ENCODE results near the gene RERE. TPM values are rescaled to one million over a fixed set of nuclear protein-coding genes. Genes with fewer than 3 reads are reported as not detected.
A peak's percentile ranks its signal among the peaks of the same experiment; 100 is the strongest.

Gene RERE
- total RNA-seq, 1 experiment from 2014 or later, result 161 TPM

GRCh38 chr1:8349473-8349865 lies 468.0 kb downstream of the RERE start (continued):
- TF ChIP-seq ARID4B (CRISPR knock-in tag; IDR thresholded peaks at IDR 0.05; ENCODE audit: borderline replicate concordance) (no peak), ZNF317 (CRISPR knock-in tag; IDR thresholded peaks at IDR 0.05; ENCODE audit: borderline replicate concordance, low read depth) (no peak), KAT7 (CRISPR knock-in tag; IDR thresholded peaks at IDR 0.05; ENCODE audit: borderline replicate concordance) (no peak), ZNF219 (CRISPR knock-in tag; IDR thresholded peaks at IDR 0.05; ENCODE audit: borderline replicate concordance) (no peak)
- TF ChIP-seq, protein P1, sequence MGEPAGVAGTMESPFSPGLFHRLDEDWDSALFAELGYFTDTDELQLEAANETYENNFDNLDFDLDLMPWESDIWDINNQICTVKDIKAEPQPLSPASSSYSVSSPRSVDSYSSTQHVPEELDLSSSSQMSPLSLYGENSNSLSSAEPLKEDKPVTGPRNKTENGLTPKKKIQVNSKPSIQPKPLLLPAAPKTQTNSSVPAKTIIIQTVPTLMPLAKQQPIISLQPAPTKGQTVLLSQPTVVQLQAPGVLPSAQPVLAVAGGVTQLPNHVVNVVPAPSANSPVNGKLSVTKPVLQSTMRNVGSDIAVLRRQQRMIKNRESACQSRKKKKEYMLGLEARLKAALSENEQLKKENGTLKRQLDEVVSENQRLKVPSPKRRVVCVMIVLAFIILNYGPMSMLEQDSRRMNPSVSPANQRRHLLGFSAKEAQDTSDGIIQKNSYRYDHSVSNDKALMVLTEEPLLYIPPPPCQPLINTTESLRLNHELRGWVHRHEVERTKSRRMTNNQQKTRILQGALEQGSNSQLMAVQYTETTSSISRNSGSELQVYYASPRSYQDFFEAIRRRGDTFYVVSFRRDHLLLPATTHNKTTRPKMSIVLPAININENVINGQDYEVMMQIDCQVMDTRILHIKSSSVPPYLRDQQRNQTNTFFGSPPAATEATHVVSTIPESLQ (CRISPR knock-in tag; IDR thresholded peaks at IDR 0.05), result no peak
- TF ChIP-seq, protein P2, sequence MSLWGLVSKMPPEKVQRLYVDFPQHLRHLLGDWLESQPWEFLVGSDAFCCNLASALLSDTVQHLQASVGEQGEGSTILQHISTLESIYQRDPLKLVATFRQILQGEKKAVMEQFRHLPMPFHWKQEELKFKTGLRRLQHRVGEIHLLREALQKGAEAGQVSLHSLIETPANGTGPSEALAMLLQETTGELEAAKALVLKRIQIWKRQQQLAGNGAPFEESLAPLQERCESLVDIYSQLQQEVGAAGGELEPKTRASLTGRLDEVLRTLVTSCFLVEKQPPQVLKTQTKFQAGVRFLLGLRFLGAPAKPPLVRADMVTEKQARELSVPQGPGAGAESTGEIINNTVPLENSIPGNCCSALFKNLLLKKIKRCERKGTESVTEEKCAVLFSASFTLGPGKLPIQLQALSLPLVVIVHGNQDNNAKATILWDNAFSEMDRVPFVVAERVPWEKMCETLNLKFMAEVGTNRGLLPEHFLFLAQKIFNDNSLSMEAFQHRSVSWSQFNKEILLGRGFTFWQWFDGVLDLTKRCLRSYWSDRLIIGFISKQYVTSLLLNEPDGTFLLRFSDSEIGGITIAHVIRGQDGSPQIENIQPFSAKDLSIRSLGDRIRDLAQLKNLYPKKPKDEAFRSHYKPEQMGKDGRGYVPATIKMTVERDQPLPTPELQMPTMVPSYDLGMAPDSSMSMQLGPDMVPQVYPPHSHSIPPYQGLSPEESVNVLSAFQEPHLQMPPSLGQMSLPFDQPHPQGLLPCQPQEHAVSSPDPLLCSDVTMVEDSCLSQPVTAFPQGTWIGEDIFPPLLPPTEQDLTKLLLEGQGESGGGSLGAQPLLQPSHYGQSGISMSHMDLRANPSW (CRISPR knock-in tag; conservative IDR thresholded peaks at IDR 0.05; ENCODE audit: low read depth), result no peak

DNA sequence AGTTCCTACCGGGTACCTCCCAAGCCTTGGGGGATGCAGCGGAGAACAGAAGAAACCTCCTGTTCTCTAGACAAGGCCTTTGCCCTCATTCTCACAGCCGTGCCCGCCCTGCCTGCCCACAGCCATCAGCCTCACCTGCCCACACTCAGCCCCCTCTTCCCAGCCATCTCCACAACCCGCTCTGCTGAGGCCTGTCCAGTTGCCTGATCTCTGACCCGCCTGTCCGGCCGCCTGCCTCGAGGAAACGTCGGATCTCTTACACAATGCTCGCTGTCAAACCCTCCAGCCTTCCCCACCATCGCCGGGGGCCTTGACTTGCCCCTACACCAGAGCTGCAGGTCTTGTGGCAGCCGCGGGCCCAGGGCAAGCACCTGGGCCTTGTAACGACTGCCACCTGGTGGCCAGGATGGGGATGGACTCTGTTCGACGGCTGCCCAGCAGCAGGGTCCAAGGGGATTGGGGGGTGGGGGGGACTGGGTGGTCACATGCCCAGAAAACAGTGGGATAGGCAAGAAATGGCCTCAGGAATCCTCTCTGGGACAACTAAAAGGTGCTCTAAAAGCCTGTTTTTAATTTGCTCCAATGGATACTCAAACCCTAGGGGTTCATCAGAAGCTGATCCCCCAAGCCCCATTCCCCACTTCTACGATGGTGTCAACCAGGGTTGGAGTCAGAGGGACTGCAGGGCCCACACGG lies 468.5 kb downstream of the RERE start:
- H3K27me3 Mint-ChIP-seq (ENCODE audit: low read depth), result no peaks in the 10 kb centered on the region
- ATAC-seq (peak; percentile 73), DNase-seq (ENCODE audit: low spot score) (peak; percentile 86)
- CTCF ChIA-PET, result interaction anchor here (0.5 to 7.6 kb wide), 30 partner anchors 10 to 1405 kb away, joined by 3 to 97 read pairs (median 4); partner anchors contain the start of gene SLC45A1
- H3K4me3 Mint-ChIP-seq, result no peak overlapping the region
- peaks cover 26% of the 10 kb centered on the region for H3K4me1 Mint-ChIP-seq
- POLR2A ChIA-PET, result no interaction called here
- H3K9me3 Mint-ChIP-seq, result no peaks in the 10 kb centered on the region
- peaks cover 5% of the 10 kb centered on the region; the same call in 1 of the 2 replicates for H3K36me3 Mint-ChIP-seq
- TF ChIP-seq, protein P3, sequence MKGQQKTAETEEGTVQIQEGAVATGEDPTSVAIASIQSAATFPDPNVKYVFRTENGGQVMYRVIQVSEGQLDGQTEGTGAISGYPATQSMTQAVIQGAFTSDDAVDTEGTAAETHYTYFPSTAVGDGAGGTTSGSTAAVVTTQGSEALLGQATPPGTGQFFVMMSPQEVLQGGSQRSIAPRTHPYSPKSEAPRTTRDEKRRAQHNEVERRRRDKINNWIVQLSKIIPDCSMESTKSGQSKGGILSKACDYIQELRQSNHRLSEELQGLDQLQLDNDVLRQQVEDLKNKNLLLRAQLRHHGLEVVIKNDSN (CRISPR knock-in tag; IDR thresholded peaks at IDR 0.05), result peak; percentile 60; the same call in 1 of the 2 replicates
- TF ChIP-seq ZSCAN18 (CRISPR knock-in tag; IDR thresholded peaks at IDR 0.05) (no peak), USF2 (CRISPR knock-in tag; IDR thresholded peaks at IDR 0.05) (peak; percentile 73), HMGXB4 (CRISPR knock-in tag; IDR thresholded peaks at IDR 0.05) (0 out of 2 replicates have a peak, but pooled peaks have one; percentile 38), CTCF (IDR thresholded peaks at IDR 0.05) (peak; percentile 80)
- TF ChIP-seq, protein P2 (CRISPR knock-in tag; conservative IDR thresholded peaks at IDR 0.05; ENCODE audit: low read depth), result no peak
- no peak overlapping the region for H3K27ac Mint-ChIP-seq

Data from WTC11 (cell line).